CD8-positive, alpha-beta memory T cell (primary cell): ENCODE results near the gene TECTA. TPM values are rescaled to one million over a fixed set of nuclear protein-coding genes. Genes with fewer than 3 reads are reported as not detected.

Source experiments
- CTCF ChIA-PET: fragments of 350-600 bp; sonication (Branson Sonifier 250); formaldehyde crosslinking; loops from one replicate; lab custom pipeline; 2021; ENCODE audit warnings: antibody characterized with exemption; lab: Charles Lee
- POLR2A ChIA-PET: fragments of 350-600 bp; sonication (Branson Sonifier 250); formaldehyde crosslinking; loops from one replicate; lab custom pipeline; 2021; ENCODE audit warnings: antibody characterized with exemption; lab: Charles Lee
- DNase-seq, 5 donors: peaks; one replicate each; pipeline versions ENCODE4 v3.0.0 to v3.0.0-alpha.2; 2020 to 2022; ENCODE audit warnings: mixed read lengths in 1 of 5
- H3K27ac ChIP-seq: one replicate; pipeline ENCODE4 v1.7.0; 2013; ENCODE audit warnings: low read depth, mild to moderate bottlenecking, low read length, moderate library complexity
- H3K27me3 ChIP-seq: 2 replicates; pipeline ENCODE4 v1.7.0; 2013; ENCODE audit warnings: low read length, mild to moderate bottlenecking; ENCODE audit not compliant: insufficient read depth, poor library complexity, severe bottlenecking
- H3K36me3 ChIP-seq: 2 replicates; pipeline ENCODE4 v1.7.0; 2013; ENCODE audit warnings: mild to moderate bottlenecking, low read length, moderate library complexity; ENCODE audit not compliant: insufficient read depth
- H3K4me1 ChIP-seq: 2 replicates; pipeline ENCODE4 v1.7.0; 2013; ENCODE audit warnings: mild to moderate bottlenecking, low read length, moderate library complexity; ENCODE audit not compliant: insufficient read depth
- H3K4me3 ChIP-seq: 2 replicates; pipeline ENCODE4 v1.7.0; 2013; ENCODE audit warnings: mild to moderate bottlenecking, low read length
- H3K9me3 ChIP-seq: 2 replicates; pipeline ENCODE4 v1.7.0; 2013; ENCODE audit warnings: mild to moderate bottlenecking, low read length
- H3K27ac Mint-ChIP-seq, 8 donors: one replicate each; pipeline ENCODE4 v1.8.0; 2020 to 2021; ENCODE audit warnings: mixed read lengths in 8 of 8, mild to moderate bottlenecking in 6 of 8, inconsistent platforms in 3 of 8, moderate library complexity in 3 of 8
- H3K27me3 Mint-ChIP-seq, 2 donors: one replicate each; pipeline ENCODE4 v1.8.0; 2020 to 2021; ENCODE audit warnings: mixed read lengths in 2 of 2, mild to moderate bottlenecking in 1 of 2, moderate library complexity in 1 of 2
- H3K36me3 Mint-ChIP-seq, 3 donors: one replicate each; pipeline ENCODE4 v1.8.0; 2020 to 2021; ENCODE audit warnings: mixed read lengths in 3 of 3, inconsistent platforms in 1 of 3, mild to moderate bottlenecking in 1 of 3
- H3K4me1 Mint-ChIP-seq, 3 donors: one replicate each; pipeline ENCODE4 v1.8.0; 2020 to 2021; ENCODE audit warnings: mixed read lengths in 3 of 3, inconsistent platforms in 1 of 3, mild to moderate bottlenecking in 1 of 3
- H3K4me3 Mint-ChIP-seq, 7 donors: one replicate each; pipeline ENCODE4 v1.8.0; 2020 to 2021; ENCODE audit warnings: mixed read lengths in 7 of 7, mild to moderate bottlenecking in 6 of 7, moderate library complexity in 4 of 7, inconsistent platforms in 2 of 7
- H3K9me3 Mint-ChIP-seq, 5 donors: one replicate each; pipeline ENCODE4 v1.8.0; 2020 to 2022; ENCODE audit warnings: mixed read lengths in 5 of 5, mild to moderate bottlenecking in 3 of 5, moderate library complexity in 2 of 5, inconsistent platforms in 1 of 5
- polyA plus RNA-seq: library from polyadenylated mRNA; unstranded; fragments of 300-500 nt; fragmentation: Illumina TruSeq; gene quantifications from one replicate; pipeline ENCODE4 v1.2.3, GENCODE V29; 2021
- total RNA-seq, 2 experiments: library from RNA; stranded (reverse); gene quantifications; one replicate each; pipeline ENCODE4 v1.2.3, GENCODE V29; 2021

The TECTA gene
- total and polyA plus RNA-seq, 3 experiments from 2014 or later: 0.29 to 0.39 TPM; not detected in 1

DNA sequence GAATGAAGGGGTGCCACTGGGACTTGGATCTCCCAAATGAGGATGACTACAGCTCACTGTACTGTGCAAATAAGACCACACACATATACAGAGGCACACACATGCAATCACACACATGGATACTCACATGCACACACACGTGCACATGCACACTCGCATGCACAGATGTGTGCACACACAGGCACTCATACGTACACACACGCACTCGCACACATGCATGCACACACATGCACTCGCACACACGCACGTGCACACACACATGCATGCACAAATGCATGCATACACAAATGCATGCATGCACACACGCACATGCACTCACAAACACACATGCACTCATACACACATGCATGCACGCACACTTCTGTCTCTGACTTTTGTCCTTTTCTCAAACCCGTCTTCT, 36.0 kb downstream of the TECTA start:
- H3K9me3 ChIP-seq: no peaks in the 10 kb centered on the region
- no peak overlapping the region for H3K27ac Mint-ChIP-seq
- no peak overlapping the region for H3K27ac ChIP-seq
- H3K4me1 Mint-ChIP-seq: no peaks in the 10 kb centered on the region
- no peaks in the 10 kb centered on the region for H3K4me1 ChIP-seq
- no peak for DNase-seq
- no peaks in the 10 kb centered on the region for H3K36me3 Mint-ChIP-seq
- no peaks in the 10 kb centered on the region for H3K9me3 Mint-ChIP-seq
- H3K27me3 Mint-ChIP-seq: peaks cover 0 to 2% of the 10 kb centered on the region in 2 donors
- no peaks in the 10 kb centered on the region for H3K36me3 ChIP-seq
- no peak overlapping the region for H3K4me3 Mint-ChIP-seq
- H3K4me3 ChIP-seq: no peak overlapping the region
- ChIA-PET CTCF (no interaction called here), POLR2A (no interaction called here)
- H3K27me3 ChIP-seq: no peaks in the 10 kb centered on the region

DNA sequence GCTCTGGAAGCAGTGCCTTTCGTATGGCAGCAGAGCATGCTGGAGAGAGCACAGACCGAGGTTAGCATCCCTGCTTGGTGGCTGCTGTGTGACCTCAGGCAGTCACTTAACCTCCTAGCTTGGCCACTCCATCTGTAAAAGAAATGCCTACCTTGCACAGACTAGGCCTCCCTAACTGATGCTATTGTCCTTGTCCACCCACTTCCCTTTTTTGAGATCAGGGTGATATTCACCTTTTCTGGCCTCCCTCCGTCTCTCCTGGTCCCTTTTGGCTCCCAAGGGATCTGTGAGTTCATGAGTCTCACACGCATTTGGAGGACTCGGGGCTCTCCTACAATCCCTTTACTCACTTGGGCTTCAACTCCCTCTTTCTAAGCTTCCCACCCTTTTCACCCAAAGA, 37.2 kb downstream of the TECTA start:
- no peak overlapping the region for H3K4me3 Mint-ChIP-seq
- Histone ChIP-seq H3K36me3 (no peaks in the 10 kb centered on the region), H3K4me3 (no peak overlapping the region), H3K27ac (no peak overlapping the region), H3K9me3 (no peaks in the 10 kb centered on the region), H3K4me1 (no peaks in the 10 kb centered on the region), H3K27me3 (no peaks in the 10 kb centered on the region)
- peaks cover 2 to 4% of the 10 kb centered on the region in 2 donors for H3K27me3 Mint-ChIP-seq
- H3K27ac Mint-ChIP-seq: peak overlapping the region in 1 of 8 donors; percentile 83
- H3K9me3 Mint-ChIP-seq: no peaks in the 10 kb centered on the region
- CTCF ChIA-PET: no interaction called here
- H3K36me3 Mint-ChIP-seq: no peaks in the 10 kb centered on the region
- no peak for DNase-seq
- POLR2A ChIA-PET: no interaction called here
- no peaks in the 10 kb centered on the region for H3K4me1 Mint-ChIP-seq

DNA sequence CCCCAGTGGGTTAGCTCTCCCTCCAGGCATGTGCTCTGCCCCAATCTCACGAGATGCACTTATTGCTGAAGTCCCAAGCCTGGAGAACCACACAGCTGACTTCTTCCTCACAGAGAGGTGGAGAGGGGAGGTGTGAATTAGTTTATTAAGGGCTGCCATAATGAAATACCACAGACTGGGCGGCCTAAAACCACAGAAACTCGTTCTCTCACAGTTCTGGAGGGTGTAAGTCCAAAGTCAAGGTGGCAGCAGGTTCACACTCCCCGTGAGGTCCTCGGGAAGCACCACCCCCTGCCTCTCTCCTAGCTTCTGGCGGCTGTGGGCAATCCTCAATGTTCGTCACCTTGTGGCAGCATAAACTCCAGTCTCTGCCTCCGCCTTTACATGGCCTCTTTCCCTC, 39.3 kb downstream of the TECTA start:
- Histone ChIP-seq H3K27me3 (no peaks in the 10 kb centered on the region), H3K27ac (no peak overlapping the region), H3K4me3 (no peak overlapping the region), H3K36me3 (no peaks in the 10 kb centered on the region), H3K4me1 (no peaks in the 10 kb centered on the region), H3K9me3 (no peaks in the 10 kb centered on the region)
- Mint-ChIP-seq H3K27me3 (peaks cover 0 to 4% of the 10 kb centered on the region in 2 donors), H3K36me3 (no peaks in the 10 kb centered on the region), H3K9me3 (no peaks in the 10 kb centered on the region), H3K27ac (no peak overlapping the region), H3K4me1 (no peaks in the 10 kb centered on the region), H3K4me3 (no peak overlapping the region)
- DNase-seq: no peak
- ChIA-PET CTCF (no interaction called here), POLR2A (no interaction called here)

DNA sequence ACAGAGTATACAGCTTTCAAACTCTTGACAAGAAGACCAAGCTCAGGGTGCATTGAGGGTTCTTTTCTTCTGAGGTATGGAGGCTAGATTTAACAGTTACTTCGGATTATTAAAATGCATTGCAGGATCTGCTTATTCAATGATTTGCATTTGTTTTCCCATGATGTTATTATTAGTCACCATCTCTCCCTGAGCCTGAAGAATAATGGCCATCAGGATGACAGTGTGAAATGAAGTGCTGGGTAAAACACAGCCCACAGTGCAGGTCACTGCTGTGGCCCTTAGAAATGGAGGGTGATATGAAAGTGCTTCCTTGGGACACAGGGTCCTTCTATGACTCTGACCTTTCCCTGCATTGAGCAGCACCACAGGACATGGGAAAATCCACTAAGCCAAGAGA, 40.0 kb downstream of the TECTA start:
- Mint-ChIP-seq H3K9me3 (no peaks in the 10 kb centered on the region), H3K27ac (no peak overlapping the region)
- POLR2A ChIA-PET: no interaction called here

DNA sequence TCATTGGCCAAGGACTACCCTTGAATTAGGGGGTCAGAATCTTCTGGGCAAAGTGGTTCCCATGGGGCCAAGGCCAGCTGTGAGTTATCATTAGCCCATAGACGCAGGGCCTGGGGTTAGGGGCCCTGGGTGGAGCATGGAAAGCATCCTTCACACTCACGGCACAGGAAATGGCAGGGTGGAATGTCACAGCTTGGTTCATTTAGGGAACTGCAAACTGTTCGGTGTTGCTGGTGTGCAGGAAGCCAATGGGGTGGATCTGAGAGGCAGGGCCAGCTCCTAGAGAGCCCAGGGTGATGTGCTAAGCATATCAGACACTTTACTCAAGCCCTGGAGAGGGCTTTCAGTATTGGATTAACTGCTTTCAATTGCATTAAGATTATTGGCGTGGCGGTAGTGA, 42.9 kb downstream of the TECTA start:
- DNase-seq: no peak
- ChIA-PET CTCF (no interaction called here), POLR2A (no interaction called here)
- H3K9me3 Mint-ChIP-seq: no peaks in the 10 kb centered on the region
- H3K27me3 Mint-ChIP-seq: peaks cover 0 to 4% of the 10 kb centered on the region in 2 donors
- Histone ChIP-seq H3K4me3 (no peak overlapping the region), H3K4me1 (no peaks in the 10 kb centered on the region), H3K27ac (no peak overlapping the region), H3K27me3 (no peaks in the 10 kb centered on the region), H3K9me3 (no peaks in the 10 kb centered on the region), H3K36me3 (no peaks in the 10 kb centered on the region)
- no peaks in the 10 kb centered on the region for H3K36me3 Mint-ChIP-seq
- H3K4me3 Mint-ChIP-seq: no peak overlapping the region
- peak overlapping the region in 1 of 8 donors; percentile 4 for H3K27ac Mint-ChIP-seq
- H3K4me1 Mint-ChIP-seq: no peaks in the 10 kb centered on the region

More for the DNA sequence above, 40.0 kb downstream of the TECTA start:
- H3K36me3 ChIP-seq: no peaks in the 10 kb centered on the region
- no peak overlapping the region for H3K27ac ChIP-seq
- H3K36me3 Mint-ChIP-seq: no peaks in the 10 kb centered on the region
- CTCF ChIA-PET: no interaction called here
- no peaks in the 10 kb centered on the region for H3K4me1 ChIP-seq
- DNase-seq: no peak
- H3K9me3 ChIP-seq: no peaks in the 10 kb centered on the region
- peaks cover 0 to 4% of the 10 kb centered on the region in 2 donors for H3K27me3 Mint-ChIP-seq
- no peak overlapping the region for H3K4me3 Mint-ChIP-seq
- H3K4me1 Mint-ChIP-seq: no peaks in the 10 kb centered on the region
- H3K4me3 ChIP-seq: no peak overlapping the region
- H3K27me3 ChIP-seq: no peaks in the 10 kb centered on the region

DNA sequence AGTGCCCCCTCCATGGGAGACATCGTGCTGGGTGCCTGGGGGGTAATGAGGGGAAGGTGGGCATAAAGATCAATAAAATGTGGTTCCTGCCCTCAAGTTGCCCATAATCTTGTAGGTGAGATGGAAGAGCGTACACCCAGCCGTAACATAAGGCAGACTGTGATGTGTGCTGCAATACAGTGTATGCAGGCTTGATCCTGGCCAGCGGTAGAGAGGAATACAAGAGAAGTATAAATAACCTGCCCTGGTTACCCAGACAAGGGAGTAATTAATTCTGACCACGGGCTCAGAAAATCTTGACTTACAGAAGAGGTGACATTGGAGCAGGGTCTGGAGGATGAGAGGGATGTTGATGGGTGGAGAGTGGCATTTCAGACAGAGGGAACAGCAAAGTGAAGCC, 43.7 kb downstream of the TECTA start:
- Histone ChIP-seq H3K36me3 (no peaks in the 10 kb centered on the region), H3K4me3 (no peak overlapping the region), H3K4me1 (no peaks in the 10 kb centered on the region), H3K27ac (no peak overlapping the region), H3K27me3 (no peaks in the 10 kb centered on the region), H3K9me3 (no peaks in the 10 kb centered on the region)
- Mint-ChIP-seq H3K4me3 (no peak overlapping the region), H3K4me1 (no peaks in the 10 kb centered on the region), H3K27ac (no peak overlapping the region), H3K27me3 (peaks cover 0 to 4% of the 10 kb centered on the region in 2 donors), H3K9me3 (no peaks in the 10 kb centered on the region), H3K36me3 (no peaks in the 10 kb centered on the region)
- POLR2A ChIA-PET: no interaction called here
- CTCF ChIA-PET: no interaction called here
- DNase-seq: no peak

DNA sequence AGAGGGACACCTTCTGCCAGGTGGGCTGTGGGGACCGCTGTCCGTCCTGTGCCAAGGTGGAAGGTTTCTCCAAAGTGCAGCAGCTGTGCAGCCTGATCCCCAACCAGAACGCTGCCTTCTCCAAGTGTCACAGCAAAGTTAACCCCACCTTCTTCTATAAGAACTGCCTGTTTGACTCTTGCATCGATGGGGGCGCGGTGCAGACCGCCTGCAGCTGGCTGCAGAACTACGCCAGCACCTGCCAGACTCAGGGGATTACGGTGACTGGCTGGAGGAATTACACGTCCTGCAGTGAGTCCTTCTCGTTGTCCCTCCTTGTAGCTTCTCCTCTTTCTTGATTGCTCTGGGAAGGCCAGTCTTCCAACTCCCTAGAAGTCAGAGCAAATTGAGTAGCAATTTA, 44.8 kb downstream of the TECTA start:
- no peaks in the 10 kb centered on the region for H3K9me3 ChIP-seq
- CTCF ChIA-PET: no interaction called here
- H3K4me3 ChIP-seq: no peak overlapping the region
- H3K4me1 ChIP-seq: no peaks in the 10 kb centered on the region
- H3K27me3 Mint-ChIP-seq: peaks cover 0 to 4% of the 10 kb centered on the region in 2 donors
- no peaks in the 10 kb centered on the region for H3K36me3 ChIP-seq
- no peak for DNase-seq
- no peak overlapping the region for H3K27ac Mint-ChIP-seq
- H3K4me1 Mint-ChIP-seq: no peaks in the 10 kb centered on the region
- no peak overlapping the region for H3K27ac ChIP-seq
- H3K4me3 Mint-ChIP-seq: peak overlapping the region in 1 of 7 donors; percentile 48
- H3K27me3 ChIP-seq: no peaks in the 10 kb centered on the region
- H3K9me3 Mint-ChIP-seq: no peaks in the 10 kb centered on the region
- POLR2A ChIA-PET: no interaction called here
- no peaks in the 10 kb centered on the region for H3K36me3 Mint-ChIP-seq

DNA sequence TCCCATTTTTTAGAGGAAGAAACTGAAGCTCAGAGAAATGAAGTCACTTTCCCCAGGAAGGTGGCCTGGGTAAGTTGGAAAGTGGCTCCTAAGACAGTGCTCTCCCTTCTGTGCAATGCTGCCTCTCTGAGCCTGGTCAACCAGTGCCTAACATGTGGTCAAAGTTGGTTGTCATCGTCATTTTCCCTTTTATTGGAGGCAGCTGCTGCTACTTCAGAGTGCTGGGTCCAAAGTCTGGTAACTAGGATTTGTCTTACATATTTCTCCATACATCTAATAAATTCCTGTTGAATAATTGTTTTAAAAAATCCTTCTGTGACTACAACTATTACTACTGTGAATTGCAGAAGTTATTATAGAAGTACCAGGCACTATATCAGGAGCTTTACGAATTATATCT, 48.1 kb downstream of the TECTA start:
- H3K27ac ChIP-seq: no peak overlapping the region
- Mint-ChIP-seq H3K4me1 (no peaks in the 10 kb centered on the region), H3K27ac (no peak overlapping the region), H3K36me3 (no peaks in the 10 kb centered on the region), H3K9me3 (no peaks in the 10 kb centered on the region), H3K4me3 (no peak overlapping the region), H3K27me3 (no peaks in the 10 kb centered on the region)
- no peak for DNase-seq
- no peak overlapping the region for H3K4me3 ChIP-seq
- CTCF ChIA-PET: no interaction called here
- H3K9me3 ChIP-seq: no peaks in the 10 kb centered on the region
- H3K4me1 ChIP-seq: no peaks in the 10 kb centered on the region
- POLR2A ChIA-PET: no interaction called here
- H3K27me3 ChIP-seq: no peaks in the 10 kb centered on the region
- H3K36me3 ChIP-seq: no peaks in the 10 kb centered on the region

DNA sequence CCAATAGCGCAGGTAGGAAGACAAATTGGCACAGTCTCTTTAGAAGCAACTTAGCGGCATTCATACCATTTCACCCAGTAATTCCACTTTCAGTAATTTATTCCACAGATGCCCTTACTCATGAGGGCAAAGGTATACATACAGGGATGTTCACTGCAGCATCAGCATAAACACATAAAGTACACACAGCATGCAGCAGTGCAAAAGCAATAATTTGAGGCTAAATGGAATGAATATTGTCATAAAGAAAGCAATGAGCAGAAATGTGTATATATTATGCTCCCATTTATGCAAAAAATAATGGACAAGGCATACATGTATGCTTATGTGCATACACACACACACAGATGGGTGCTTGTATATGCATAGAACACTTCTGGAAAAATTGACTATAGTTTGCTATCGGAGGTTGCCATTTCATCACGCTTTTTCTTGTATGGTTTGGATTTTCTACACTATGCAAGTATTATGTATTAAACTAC, 50.2 kb downstream of the TECTA start:
- Histone ChIP-seq H3K4me3 (no peak overlapping the region), H3K9me3 (no peaks in the 10 kb centered on the region), H3K36me3 (no peaks in the 10 kb centered on the region), H3K27ac (no peak overlapping the region), H3K27me3 (no peaks in the 10 kb centered on the region), H3K4me1 (no peaks in the 10 kb centered on the region)
- Mint-ChIP-seq H3K4me1 (no peaks in the 10 kb centered on the region), H3K4me3 (no peak overlapping the region), H3K9me3 (no peaks in the 10 kb centered on the region), H3K36me3 (no peaks in the 10 kb centered on the region), H3K27me3 (no peaks in the 10 kb centered on the region), H3K27ac (no peak overlapping the region)
- no peak for DNase-seq
- ChIA-PET POLR2A (no interaction called here), CTCF (no interaction called here)
